Right lobe of liver (tissue), 6 donors: ENCODE data around the gene RBMS3. TPM values are rescaled to one million over a fixed set of nuclear protein-coding genes. Genes with fewer than 3 reads are reported as not detected.

Experiments used
- ATAC-seq, 4 donors: fragments of 200-7000 bp; cut with Tn5 transposase; one replicate each; pipeline ENCODE4 v1.9.1; 2020; ENCODE audit warnings: mild to moderate bottlenecking in 4 of 4, moderate library complexity in 4 of 4
- DNase-seq, 3 donors: peaks; one replicate each; pipeline ENCODE4 v3.0.0-alpha.2; 2020
- H3K27ac ChIP-seq, 3 donors: fragments of 200-600 bp; one replicate each; pipeline ENCODE4 v1.8.0; 2022
- H3K27me3 ChIP-seq, 2 donors: fragments of 200-600 bp; one replicate each; pipeline ENCODE4 v1.8.0; 2022
- H3K36me3 ChIP-seq, 4 donors: fragments of 200-600 bp; sonication (generic) in 1 of 4; one replicate each; pipeline versions ENCODE4 v1.5.1 to v1.8.0; 2017 to 2022; ENCODE audit warnings: control low read depth in 1 of 4
- H3K4me1 ChIP-seq, 4 donors: fragments of 200-600 bp; sonication (generic) in 1 of 4; one replicate each; pipeline versions ENCODE4 v1.5.1 to v1.8.0; 2017 to 2022; ENCODE audit warnings: control low read depth in 1 of 4
- H3K4me3 ChIP-seq, 3 donors: fragments of 200-600 bp; one replicate each; pipeline ENCODE4 v1.8.0; 2022
- H3K9me3 ChIP-seq, 4 donors: fragments of 200-600 bp; sonication (generic) in 1 of 4; one replicate each; pipeline versions ENCODE4 v1.5.1 to v1.8.0; 2017 to 2022; ENCODE audit warnings: control low read depth in 1 of 4
- POLR2A ChIP-seq: fragments of 450-650 bp; IDR thresholded peaks from one replicate; pipeline ENCODE4 v1.6.1; 2017; ENCODE audit warnings: antibody characterized with exemption, mild to moderate bottlenecking
- WGBS: methylation state at CpG from one replicate; pipeline ENCODE4 v1.1.6; 2018; ENCODE audit warnings: low coverage, low lambda C conversion rate; ENCODE audit not compliant: insufficient coverage; ENCODE audit errors: missing lambda C conversion rate; 5-methylcytosine and 5-hydroxymethylcytosine counted together
- intact Hi-C, 2 donors: fragments of 100-400 bp; cut with DNase I; formaldehyde crosslinking; loops; one replicate each; pipeline versions ENCODE4 v1.11.2 to v1.14.1; 2022
- total RNA-seq, 6 experiments: library from RNA; depleted of rRNA in 2 of 6; stranded (reverse); fragments of >200 nt in 2 of 6; fragmentation: NEBNext Ultra II Directional in 3 of 6; extraction: Animal tissue kit (Norgen Biotek cat#: 25700) in 3 of 6; gene quantifications; one replicate each; pipeline versions ENCODE4 v1.1.0 to v1.2.4, GENCODE V29; 2016 to 2023
- TF ChIP-seq, protein P1 (sequence below), 4 donors: fragments of 200-600 bp in 3 of 4; fragments of 450-650 bp in 1 of 4; IDR thresholded peaks; one replicate each; pipeline versions ENCODE4 v1.5.1 to v1.8.0; 2016 to 2022; ENCODE audit warnings: antibody characterized with exemption in 4 of 4, mild to moderate bottlenecking in 2 of 4
- donor health status: DM: no; HTN: yes; CAD: no.
- donor health status: DM: no; HTN: no; CAD: no.
- donor health status: DM: no; HTN: no; CAD: no.
- donor health status: DM: no; HTN: yes; CAD: no.
- donor health status: DM: no; HTN: yes; CAD: no.

Gene RBMS3
- total RNA-seq, 6 experiments from 2014 or later = 6.3 to 11.5 (median 8.3) TPM

DNA sequence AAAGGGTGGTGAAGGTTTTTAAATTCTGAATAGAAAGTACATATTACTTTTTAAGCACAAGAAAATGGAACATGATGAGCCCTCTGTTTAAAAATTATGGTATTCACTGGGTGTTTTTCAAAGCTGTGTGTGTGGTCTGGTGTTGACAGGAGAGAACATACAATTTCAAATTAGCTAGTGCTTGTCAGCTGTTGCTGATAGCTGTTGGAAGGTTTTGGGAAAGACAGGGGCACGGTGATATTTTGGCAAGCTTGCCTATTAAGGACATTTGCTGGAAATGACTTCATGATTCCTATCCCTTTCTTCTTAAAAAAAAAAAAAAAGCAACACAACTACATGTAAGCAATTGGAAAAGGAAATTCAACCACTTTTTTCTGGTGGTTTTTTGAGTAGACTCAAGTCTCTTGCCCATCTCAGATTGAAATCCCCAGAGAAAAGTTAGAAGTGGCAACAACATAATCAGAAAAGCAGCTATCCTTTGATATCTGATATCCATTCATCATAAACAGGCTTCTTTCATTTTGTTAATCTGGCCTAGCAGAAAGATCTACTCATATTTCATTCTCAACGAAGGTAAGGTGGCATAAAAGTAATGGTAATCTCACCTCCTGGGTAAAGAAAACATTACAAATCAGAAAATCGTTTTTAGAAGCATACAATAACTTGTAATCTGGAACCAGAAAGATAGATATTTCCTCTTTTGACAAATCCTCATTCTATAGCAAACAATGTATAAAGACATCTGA, 130.0 kb downstream of the RBMS3 start:
- TF ChIP-seq, protein P1, sequence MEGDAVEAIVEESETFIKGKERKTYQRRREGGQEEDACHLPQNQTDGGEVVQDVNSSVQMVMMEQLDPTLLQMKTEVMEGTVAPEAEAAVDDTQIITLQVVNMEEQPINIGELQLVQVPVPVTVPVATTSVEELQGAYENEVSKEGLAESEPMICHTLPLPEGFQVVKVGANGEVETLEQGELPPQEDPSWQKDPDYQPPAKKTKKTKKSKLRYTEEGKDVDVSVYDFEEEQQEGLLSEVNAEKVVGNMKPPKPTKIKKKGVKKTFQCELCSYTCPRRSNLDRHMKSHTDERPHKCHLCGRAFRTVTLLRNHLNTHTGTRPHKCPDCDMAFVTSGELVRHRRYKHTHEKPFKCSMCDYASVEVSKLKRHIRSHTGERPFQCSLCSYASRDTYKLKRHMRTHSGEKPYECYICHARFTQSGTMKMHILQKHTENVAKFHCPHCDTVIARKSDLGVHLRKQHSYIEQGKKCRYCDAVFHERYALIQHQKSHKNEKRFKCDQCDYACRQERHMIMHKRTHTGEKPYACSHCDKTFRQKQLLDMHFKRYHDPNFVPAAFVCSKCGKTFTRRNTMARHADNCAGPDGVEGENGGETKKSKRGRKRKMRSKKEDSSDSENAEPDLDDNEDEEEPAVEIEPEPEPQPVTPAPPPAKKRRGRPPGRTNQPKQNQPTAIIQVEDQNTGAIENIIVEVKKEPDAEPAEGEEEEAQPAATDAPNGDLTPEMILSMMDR (IDR thresholded peaks at IDR 0.05) = no peak
- no peak for TF ChIP-seq POLR2A
- ATAC-seq (no peak), DNase-seq (no peak)
- Histone ChIP-seq H3K9me3 (no peaks in the 10 kb centered on the region), H3K27ac (no peak overlapping the region), H3K4me3 (no peak overlapping the region), H3K36me3 (no peaks in the 10 kb centered on the region), H3K27me3 (no peaks in the 10 kb centered on the region), H3K4me1 (no peaks in the 10 kb centered on the region)
- 38% methylated on average over 3 of the region's 3 CpGs for WGBS
- intact Hi-C loops = no loop called here

DNA sequence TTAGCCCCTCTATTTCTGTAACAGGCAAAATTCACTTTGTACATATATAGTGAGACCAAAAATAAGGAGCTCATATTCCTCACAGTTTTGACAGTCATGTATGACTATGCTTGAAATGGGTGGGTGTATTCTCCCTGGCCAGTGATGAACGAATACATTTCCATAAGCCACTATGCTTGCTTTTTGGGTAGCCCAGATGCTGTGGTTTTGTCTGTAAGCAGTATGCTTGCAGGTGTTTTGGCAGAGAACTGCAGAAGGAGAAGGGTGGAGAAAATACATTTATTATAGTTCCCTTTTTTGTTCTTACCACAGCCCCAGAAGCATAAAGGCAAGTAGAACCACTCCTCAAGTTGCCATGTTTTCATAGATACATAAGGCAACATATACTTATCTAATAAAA, 131.2 kb downstream of the RBMS3 start:
- intact Hi-C loops = no loop called here
- 0% methylated on average over 1 of the region's 1 CpG for WGBS
- H3K27me3 ChIP-seq = no peaks in the 10 kb centered on the region
- no peaks in the 10 kb centered on the region for H3K9me3 ChIP-seq
- DNase-seq (no peak), ATAC-seq (no peak)
- TF ChIP-seq POLR2A = no peak
- TF ChIP-seq, protein P1 (IDR thresholded peaks at IDR 0.05) = no peak
- no peaks in the 10 kb centered on the region for H3K4me1 ChIP-seq
- no peaks in the 10 kb centered on the region for H3K36me3 ChIP-seq
- no peak overlapping the region for H3K4me3 ChIP-seq
- no peak overlapping the region for H3K27ac ChIP-seq

DNA sequence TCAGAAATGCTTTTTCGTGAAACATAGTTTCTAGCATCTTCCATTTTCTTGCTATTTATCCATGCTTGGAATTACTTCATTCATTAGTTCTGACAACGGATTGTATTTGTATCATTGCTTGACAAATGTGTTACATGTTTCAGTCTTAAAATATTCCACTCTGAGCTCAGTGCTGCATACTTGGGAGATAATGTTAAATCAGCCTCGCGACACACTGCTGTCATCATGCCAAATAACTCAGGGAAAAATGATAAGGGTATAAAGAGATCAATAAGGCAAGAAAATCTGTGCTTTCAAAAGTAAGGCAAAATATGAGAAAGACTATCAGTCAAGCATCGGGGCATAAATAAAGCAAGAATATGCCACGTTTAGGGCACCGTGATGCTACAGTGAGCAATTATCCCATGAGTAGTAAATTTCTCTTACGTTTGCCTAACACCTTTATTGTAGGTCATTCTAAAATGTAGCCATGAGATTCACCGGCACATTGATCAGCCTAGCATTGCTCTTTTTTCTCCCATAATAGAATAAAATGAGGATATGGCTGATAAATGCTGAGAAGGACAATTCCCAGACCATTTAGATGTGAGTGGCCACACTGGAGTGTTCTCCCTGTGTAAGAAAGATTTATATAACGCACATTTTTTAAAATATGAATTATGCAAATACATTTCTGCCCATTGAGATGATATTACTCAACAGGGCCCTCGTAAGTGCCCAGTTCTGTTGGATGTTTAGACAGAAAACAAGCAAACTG, 133.8 kb downstream of the RBMS3 start:
- TF ChIP-seq, protein P1 (IDR thresholded peaks at IDR 0.05) = no peak
- TF ChIP-seq POLR2A = no peak
- DNase-seq (no peak), ATAC-seq (no peak)
- WGBS = 54% methylated on average over 11 of the region's 11 CpGs
- Histone ChIP-seq H3K36me3 (no peaks in the 10 kb centered on the region), H3K4me3 (no peak overlapping the region), H3K27ac (no peak overlapping the region), H3K4me1 (no peaks in the 10 kb centered on the region), H3K27me3 (no peaks in the 10 kb centered on the region), H3K9me3 (no peaks in the 10 kb centered on the region)
- intact Hi-C loops = no loop called here

DNA sequence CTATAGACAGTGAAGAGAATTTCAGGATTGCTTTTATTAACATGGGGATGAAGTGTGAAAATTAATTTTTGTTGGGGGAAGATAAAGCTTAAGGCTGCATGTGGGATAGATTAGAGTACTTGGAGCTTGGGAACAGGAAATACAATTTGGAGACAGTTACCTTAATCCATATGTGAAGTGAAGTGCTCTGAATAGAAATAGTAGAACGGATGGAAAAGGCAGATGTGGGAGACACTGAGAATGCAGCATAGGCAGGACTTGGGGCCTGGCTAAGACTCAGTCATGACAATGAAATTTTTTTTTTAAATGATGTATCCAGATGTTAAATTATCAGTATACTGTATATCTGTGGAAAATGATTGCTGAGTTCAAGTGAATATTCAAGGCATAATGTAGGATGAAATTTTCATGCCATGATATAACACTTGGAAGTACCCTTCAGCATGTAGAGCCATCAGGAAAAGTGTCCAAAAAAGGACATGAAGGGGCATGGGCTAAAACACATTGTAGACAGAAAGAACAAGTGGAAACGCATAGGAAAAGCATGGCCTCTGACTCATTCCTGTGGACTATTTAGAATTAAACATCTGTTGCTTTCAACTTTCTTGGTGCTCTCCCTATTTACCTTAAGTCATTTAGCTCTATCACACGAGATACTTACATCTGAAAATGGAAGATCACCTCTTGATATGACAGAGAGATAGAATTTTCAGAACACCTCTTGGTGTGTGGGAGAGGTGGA, 134.8 kb downstream of the RBMS3 start:
- no peak for DNase-seq
- H3K9me3 ChIP-seq = no peaks in the 10 kb centered on the region
- intact Hi-C loops = no loop called here
- no peak overlapping the region for H3K27ac ChIP-seq
- H3K27me3 ChIP-seq = no peaks in the 10 kb centered on the region
- no peak overlapping the region for H3K4me3 ChIP-seq
- no peak for ATAC-seq
- no peaks in the 10 kb centered on the region for H3K4me1 ChIP-seq
- H3K36me3 ChIP-seq = no peaks in the 10 kb centered on the region
- TF ChIP-seq, protein P1 (IDR thresholded peaks at IDR 0.05) = no peak
- TF ChIP-seq POLR2A = no peak
- 41% methylated on average over 3 of the region's 3 CpGs for WGBS
